Cortex of kidney (tissue), 1 donor: ENCODE results near the gene RINT1.

Experiments used
- DNase-seq: peaks from one replicate; lab custom pipeline; 2025; lab: John Stamatoyannopoulos, UW

The RINT1 gene

GRCh38 chr7:105599551-105599950 lies 67.5 kb downstream of the RINT1 start:
- no peak for DNase-seq

GRCh38 chr7:105600720-105601550 lies 68.9 kb downstream of the RINT1 start:
- no peak for DNase-seq

GRCh38 chr7:105602325-105603305 lies 70.6 kb downstream of the RINT1 start:
- DNase-seq = no peak

- DNase-seq = no peak
These were observed 78.3 kb downstream of the RINT1 start for GRCh38 chr7:105610165-105610930.

- DNase-seq = no peak
These were observed 80.1 kb downstream of the RINT1 start for GRCh38 chr7:105611856-105612775.

DNA sequence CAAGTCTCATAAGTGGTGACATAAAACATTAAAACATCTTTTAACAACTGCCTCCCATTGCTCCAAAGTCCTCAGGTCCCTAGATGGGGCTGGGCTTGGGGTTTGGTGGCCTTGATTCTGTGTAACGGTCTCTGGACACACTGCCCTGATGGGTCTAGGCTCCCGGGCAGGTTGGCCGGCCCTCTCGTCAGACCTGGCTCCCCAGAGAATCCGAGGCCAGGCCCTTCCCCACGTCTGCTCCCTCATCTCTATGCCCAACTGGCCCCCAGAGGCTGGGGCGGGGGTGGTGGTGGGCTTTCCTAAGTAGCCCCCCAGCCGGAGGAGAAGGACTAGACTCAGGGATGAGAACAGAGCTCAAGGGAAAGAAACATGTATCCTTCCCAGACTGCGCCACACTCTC lies 80.8 kb downstream of the RINT1 start:
- no peak for DNase-seq

DNA sequence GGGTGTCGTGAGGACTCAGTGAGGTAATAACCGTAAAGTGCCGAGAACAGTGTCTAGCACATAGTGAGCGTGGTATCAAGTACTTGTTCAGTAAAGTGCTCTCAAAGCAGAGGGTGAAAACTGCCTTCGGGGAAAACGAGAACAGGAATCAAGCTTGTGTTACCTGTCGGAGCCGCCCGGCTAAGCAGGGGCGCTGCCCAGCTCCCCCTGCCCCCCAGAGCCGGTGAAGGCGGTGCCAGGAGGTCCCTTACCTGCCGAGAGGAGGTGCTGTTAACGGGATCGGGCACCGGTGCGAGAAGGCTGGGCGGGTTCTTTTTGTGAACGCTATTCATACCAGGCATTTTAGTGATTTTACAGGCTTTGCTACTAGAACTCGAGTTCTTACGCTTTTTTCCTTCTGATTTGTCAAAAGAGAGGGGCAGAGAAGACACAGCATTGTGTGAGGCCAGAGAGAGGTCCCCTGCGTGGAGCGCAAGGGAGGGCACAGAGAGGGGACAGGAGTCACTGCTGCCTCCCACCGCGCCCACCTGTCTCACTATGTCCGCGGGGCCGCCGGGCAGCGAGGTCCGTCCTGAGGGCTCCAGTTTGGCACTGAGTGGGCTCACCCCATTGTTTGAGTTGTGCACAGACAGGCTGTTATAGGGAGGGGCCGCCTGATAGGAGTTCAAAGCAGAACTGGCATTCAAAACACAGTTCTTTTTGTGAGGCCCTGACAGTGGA lies 81.8 kb downstream of the RINT1 start:
- no peak for DNase-seq

GRCh38 chr7:105614341-105614840 lies 82.4 kb downstream of the RINT1 start:
- DNase-seq = no peak
